ENCODE data around the gene KLHL3. TPM values are rescaled to one million over a fixed set of nuclear protein-coding genes. Genes with fewer than 3 reads are reported as not detected.

KLHL3 gene
- total RNA-seq, 1 experiment from 2014 or later = 15.7 TPM

GRCh38 chr5:137580030-137580429, 155.9 kb downstream of the KLHL3 start (continued):
- TF ChIP-seq SP1 (CRISPR knock-in tag; conservative IDR thresholded peaks at IDR 0.05) (no peak), CREB1 (CRISPR knock-in tag; IDR thresholded peaks at IDR 0.05) (no peak)

- ATAC-seq = no peak
- Mint-ChIP-seq H3K36me3 (no peaks in the 10 kb centered on the region), H3K9me3 (no peaks in the 10 kb centered on the region)
Measured at GRCh38 chr5:137575847-137576246, 160.0 kb downstream of the KLHL3 start.

GRCh38 chr5:137575211-137575610, 160.7 kb downstream of the KLHL3 start:
- Mint-ChIP-seq H3K27me3 (ENCODE audit: low read depth) (peaks cover 3% of the 10 kb centered on the region; the same call in 1 of the 2 replicates), H3K4me3 (no peak overlapping the region), H3K27ac (no peak overlapping the region), H3K36me3 (no peaks in the 10 kb centered on the region), H3K4me1 (no peaks in the 10 kb centered on the region), H3K9me3 (peaks cover 1% of the 10 kb centered on the region; the same call in 1 of the 2 replicates)
- DNase-seq (ENCODE audit: low spot score) (no peak), ATAC-seq (no peak)
- POLR2A ChIA-PET = no interaction called here
- TF ChIP-seq HMGA2 (CRISPR knock-in tag; IDR thresholded peaks at IDR 0.05) (no peak), CREB1 (CRISPR knock-in tag; IDR thresholded peaks at IDR 0.05) (no peak), SP1 (CRISPR knock-in tag; conservative IDR thresholded peaks at IDR 0.05) (no peak), USF2 (CRISPR knock-in tag; IDR thresholded peaks at IDR 0.05) (no peak), OVOL2 (CRISPR knock-in tag; IDR thresholded peaks at IDR 0.05; ENCODE audit: borderline replicate concordance) (no peak), GTF2I (CRISPR knock-in tag; conservative IDR thresholded peaks at IDR 0.05) (no peak), GRHL2 (CRISPR knock-in tag; IDR thresholded peaks at IDR 0.05; ENCODE audit: insufficient replicate concordance, severe bottlenecking) (no peak), ETV6 (CRISPR knock-in tag; IDR thresholded peaks at IDR 0.05) (no peak), ZBTB43 (CRISPR knock-in tag; IDR thresholded peaks at IDR 0.05) (no peak), AFF4 (CRISPR knock-in tag; IDR thresholded peaks at IDR 0.05; ENCODE audit: borderline replicate concordance) (no peak)
- CTCF ChIA-PET = no interaction called here

More at GRCh38 chr5:137575847-137576246, 160.0 kb downstream of the KLHL3 start:
- CTCF ChIA-PET = no interaction called here
- Mint-ChIP-seq H3K4me1 (no peaks in the 10 kb centered on the region), H3K27ac (no peak overlapping the region), H3K27me3 (ENCODE audit: low read depth) (peaks cover 3% of the 10 kb centered on the region; the same call in 1 of the 2 replicates), H3K4me3 (no peak overlapping the region)
- no peak for TF ChIP-seq USF2 (CRISPR knock-in tag; IDR thresholded peaks at IDR 0.05)
- TF ChIP-seq AR (CRISPR knock-in tag; IDR thresholded peaks at IDR 0.05) = no peak
- no peak for TF ChIP-seq IRF1 (CRISPR knock-in tag; IDR thresholded peaks at IDR 0.05)
- POLR2A ChIA-PET = interaction anchor here (0.5 to 0.6 kb wide), 2 partner anchors 198 to 512 kb away, joined by 3 read pairs; no protein-coding TSS in a partner anchor
- no peak for DNase-seq (ENCODE audit: low spot score)
